ENCODE results near the gene CUEDC1. TPM values are rescaled to one million over a fixed set of nuclear protein-coding genes. Genes with fewer than 3 reads are reported as not detected.

CUEDC1 gene
- total RNA-seq, 4 donors from 2014 or later, result 10.2 to 45.4 (median 19.2) TPM

GRCh38 chr17:57999496-58000017, 44.3 kb upstream of the CUEDC1 start:
- no peaks in the 10 kb centered on the region for H3K9me3 ChIP-seq
- TF ChIP-seq CTCF (IDR thresholded peaks at IDR 0.05), result peak; percentile 68 to 92 (median 86)
- TF ChIP-seq POLR2A (IDR thresholded peaks at IDR 0.05), result no peak
- DNase-seq, result no peak
- H3K4me1 ChIP-seq, result peaks cover 0 to 21% (median 0%) of the 10 kb centered on the region in 4 donors
- H3K4me3 ChIP-seq, result no peak overlapping the region
- no peaks in the 10 kb centered on the region for H3K27me3 ChIP-seq
- H3K27ac ChIP-seq, result no peak overlapping the region
- peaks cover 0 to 46% (median 0%) of the 10 kb centered on the region in 3 donors for H3K36me3 ChIP-seq

- Histone ChIP-seq H3K36me3 (peaks cover 0 to 41% (median 0%) of the 10 kb centered on the region in 3 donors), H3K9me3 (no peaks in the 10 kb centered on the region), H3K4me3 (no peak overlapping the region), H3K27me3 (no peaks in the 10 kb centered on the region), H3K4me1 (peaks cover 0 to 16% (median 2%) of the 10 kb centered on the region in 4 donors), H3K27ac (no peak overlapping the region)
- no peak for DNase-seq
- TF ChIP-seq POLR2A (IDR thresholded peaks at IDR 0.05), result no peak
- no peak for TF ChIP-seq CTCF (IDR thresholded peaks at IDR 0.05)
Observed at GRCh38 chr17:57999010-57999495, 43.8 kb upstream of the CUEDC1 start.

- no peak for DNase-seq
- no peak for TF ChIP-seq POLR2A (IDR thresholded peaks at IDR 0.05)
- no peak for TF ChIP-seq CTCF (IDR thresholded peaks at IDR 0.05)
- H3K27ac ChIP-seq, result no peak overlapping the region
- H3K4me1 ChIP-seq, result peaks cover 0 to 11% (median 3%) of the 10 kb centered on the region in 4 donors
- no peaks in the 10 kb centered on the region for H3K9me3 ChIP-seq
- no peaks in the 10 kb centered on the region for H3K27me3 ChIP-seq
- no peak overlapping the region for H3K4me3 ChIP-seq
- H3K36me3 ChIP-seq, result peaks cover 0 to 23% (median 0%) of the 10 kb centered on the region in 3 donors
Observed at GRCh38 chr17:57997085-57997809, 42.0 kb upstream of the CUEDC1 start.

GRCh38 chr17:57995076-57995956, 40.1 kb upstream of the CUEDC1 start:
- no peak overlapping the region for H3K4me3 ChIP-seq
- no peaks in the 10 kb centered on the region for H3K27me3 ChIP-seq
- H3K27ac ChIP-seq, result peak overlapping the region in 1 of 4 donors; percentile 21
- peaks cover 0 to 7% (median 0%) of the 10 kb centered on the region in 3 donors for H3K36me3 ChIP-seq
- peaks cover 0 to 11% (median 2%) of the 10 kb centered on the region in 4 donors for H3K4me1 ChIP-seq
- peak; percentile 30 to 79 (median 62) for DNase-seq
- TF ChIP-seq CTCF (IDR thresholded peaks at IDR 0.05) (peak in 5 of 6 experiments; percentile 62 to 91 (median 83)), POLR2A (IDR thresholded peaks at IDR 0.05) (peak in 1 of 2 donors; percentile 8)
- H3K9me3 ChIP-seq, result no peaks in the 10 kb centered on the region

- Histone ChIP-seq H3K9me3 (no peaks in the 10 kb centered on the region), H3K27me3 (no peaks in the 10 kb centered on the region), H3K36me3 (peaks cover 0 to 6% (median 0%) of the 10 kb centered on the region in 3 donors), H3K27ac (peak overlapping the region in 1 of 4 donors; percentile 2), H3K4me1 (peaks cover 0 to 11% (median 3%) of the 10 kb centered on the region in 4 donors), H3K4me3 (no peak overlapping the region)
- DNase-seq, result no peak
- no peak for TF ChIP-seq POLR2A (IDR thresholded peaks at IDR 0.05)
- TF ChIP-seq CTCF (IDR thresholded peaks at IDR 0.05), result no peak
Observed at GRCh38 chr17:57994436-57994835, 39.2 kb upstream of the CUEDC1 start.
